Stimulated activated naive CD8-positive, alpha-beta T cell treated with anti-CD3 and anti-CD28 coated beads, Interleukin-15, Interleukin-2, amounts not matched to agents 100 ng/mL and 50 ng/mL, for 24 hours (primary cell): Measurements from ENCODE around the gene PAX2.

ENCODE experiments used
- H3K27ac Mint-ChIP-seq: one replicate; pipeline ENCODE4 v1.8.0; 2021; ENCODE audit warnings: mild to moderate bottlenecking, mixed read lengths
- H3K27me3 Mint-ChIP-seq: one replicate; pipeline ENCODE4 v1.8.0; 2021; ENCODE audit warnings: mixed read lengths
- H3K36me3 Mint-ChIP-seq: one replicate; pipeline ENCODE4 v1.8.0; 2021; ENCODE audit warnings: low read depth, mixed read lengths
- H3K4me1 Mint-ChIP-seq: one replicate; pipeline ENCODE4 v1.8.0; 2021; ENCODE audit warnings: low read depth, mixed read lengths
- H3K4me3 Mint-ChIP-seq: one replicate; pipeline ENCODE4 v1.8.0; 2021; ENCODE audit warnings: mild to moderate bottlenecking, mixed read lengths
- H3K9me3 Mint-ChIP-seq: one replicate; pipeline ENCODE4 v1.8.0; 2021; ENCODE audit warnings: mixed read lengths

The PAX2 gene

GRCh38 chr10:100741378-100742075, 3.9 kb upstream of the PAX2 start:
- peaks cover 89% of the 10 kb centered on the region for H3K27me3 Mint-ChIP-seq
- no peaks in the 10 kb centered on the region for H3K9me3 Mint-ChIP-seq
- peaks cover 33% of the 10 kb centered on the region for H3K4me1 Mint-ChIP-seq
- H3K27ac Mint-ChIP-seq = no peak overlapping the region
- H3K36me3 Mint-ChIP-seq = no peaks in the 10 kb centered on the region
- no peak overlapping the region for H3K4me3 Mint-ChIP-seq

DNA sequence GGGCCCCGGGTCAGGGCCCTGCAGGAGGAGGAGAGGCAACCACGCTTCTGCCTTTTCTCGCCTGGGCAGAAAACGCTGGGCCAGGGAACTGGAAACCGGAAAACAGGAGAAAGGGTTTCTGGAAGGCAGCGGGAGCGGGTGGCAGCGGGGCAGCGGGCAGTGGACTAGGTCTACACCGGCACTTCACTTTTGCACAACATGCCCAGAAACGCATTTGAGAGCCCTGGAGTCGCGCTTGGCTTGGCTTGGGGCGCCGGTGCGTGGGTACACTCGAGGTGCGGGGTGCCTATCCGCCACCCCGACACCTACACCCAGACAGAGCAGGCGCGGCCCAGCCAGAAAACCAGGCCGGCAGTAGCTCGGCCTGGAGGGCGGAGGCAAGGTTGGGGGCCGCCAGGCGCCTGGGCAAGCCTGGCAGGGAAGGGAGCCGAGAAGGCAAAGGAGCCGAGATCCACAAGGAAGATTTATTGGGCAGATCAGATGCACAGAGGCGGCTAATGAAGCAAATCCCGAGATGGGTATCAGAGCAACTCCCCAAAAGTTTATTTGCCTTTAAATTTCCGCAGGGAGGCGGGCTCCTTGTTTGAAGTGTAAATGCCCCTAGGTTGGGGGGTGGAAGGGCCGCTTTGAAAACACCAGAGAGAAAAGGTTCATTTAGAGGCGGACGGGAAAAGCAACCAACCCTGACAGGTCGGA, 3.2 kb upstream of the PAX2 start:
- Mint-ChIP-seq H3K4me3 (no peak overlapping the region), H3K9me3 (no peaks in the 10 kb centered on the region), H3K36me3 (no peaks in the 10 kb centered on the region), H3K27me3 (peaks cover 89% of the 10 kb centered on the region), H3K27ac (no peak overlapping the region), H3K4me1 (peaks cover 38% of the 10 kb centered on the region)

GRCh38 chr10:100742936-100743335, 2.4 kb upstream of the PAX2 start:
- no peak overlapping the region for H3K27ac Mint-ChIP-seq
- no peaks in the 10 kb centered on the region for H3K9me3 Mint-ChIP-seq
- H3K27me3 Mint-ChIP-seq = peaks cover 85% of the 10 kb centered on the region
- no peaks in the 10 kb centered on the region for H3K36me3 Mint-ChIP-seq
- peaks cover 36% of the 10 kb centered on the region for H3K4me1 Mint-ChIP-seq
- H3K4me3 Mint-ChIP-seq = no peak overlapping the region

GRCh38 chr10:100743626-100744135, 1.7 kb upstream of the PAX2 start:
- Mint-ChIP-seq H3K27me3 (peaks cover 81% of the 10 kb centered on the region), H3K9me3 (no peaks in the 10 kb centered on the region), H3K4me3 (no peak overlapping the region), H3K4me1 (peaks cover 31% of the 10 kb centered on the region), H3K36me3 (no peaks in the 10 kb centered on the region), H3K27ac (no peak overlapping the region)

DNA sequence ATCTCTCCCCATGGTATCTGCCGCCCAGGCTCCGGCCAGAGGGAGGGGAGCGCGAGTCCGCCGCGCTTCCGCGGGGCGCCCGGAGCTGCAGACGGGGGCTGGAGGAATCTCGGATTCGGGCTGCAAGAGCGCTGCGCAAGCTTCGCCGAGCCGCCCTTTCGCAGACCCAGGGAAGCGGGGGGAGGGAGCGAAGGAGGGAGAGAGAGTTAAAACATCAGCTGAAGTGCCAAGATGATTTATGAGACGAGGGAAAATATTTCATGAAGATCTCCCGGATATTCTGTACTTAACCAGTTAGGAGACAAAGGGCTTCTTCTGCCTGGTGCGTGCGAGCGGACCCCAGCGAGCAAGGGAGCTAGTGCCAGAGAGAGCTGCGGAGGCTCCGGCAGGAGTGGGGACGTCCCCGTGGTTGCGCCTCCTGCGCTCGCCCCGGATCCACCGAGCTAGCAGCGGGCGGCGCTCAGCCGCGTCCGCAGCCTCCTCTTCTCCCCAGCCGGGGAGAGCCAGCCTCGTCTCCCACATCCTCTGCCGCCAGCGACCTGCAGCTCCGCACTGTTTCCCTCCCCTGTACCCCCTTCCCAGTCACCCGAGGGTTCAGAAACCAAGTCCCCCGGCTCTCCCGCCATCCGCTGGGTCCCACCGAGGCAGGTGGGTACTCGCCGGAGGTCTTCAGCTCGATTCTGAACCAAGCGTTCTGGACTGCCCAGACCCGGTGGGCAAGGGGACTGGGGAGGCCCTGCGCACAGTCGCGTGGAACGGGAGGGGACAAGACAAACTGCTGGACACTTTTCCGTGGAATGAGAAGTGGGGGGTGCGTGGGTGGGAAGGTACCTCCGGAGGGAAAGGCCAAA, 1.0 kb upstream of the PAX2 start:
- H3K27ac Mint-ChIP-seq = no peak overlapping the region
- H3K4me3 Mint-ChIP-seq = peak overlapping the region; percentile 32
- no peaks in the 10 kb centered on the region for H3K9me3 Mint-ChIP-seq
- peaks cover 37% of the 10 kb centered on the region for H3K4me1 Mint-ChIP-seq
- H3K36me3 Mint-ChIP-seq = no peaks in the 10 kb centered on the region
- peaks cover 81% of the 10 kb centered on the region for H3K27me3 Mint-ChIP-seq

- peak overlapping the region; percentile 56 for H3K4me3 Mint-ChIP-seq
- H3K4me1 Mint-ChIP-seq = peaks cover 39% of the 10 kb centered on the region
- H3K27me3 Mint-ChIP-seq = peaks cover 80% of the 10 kb centered on the region
- H3K27ac Mint-ChIP-seq = no peak overlapping the region
- no peaks in the 10 kb centered on the region for H3K9me3 Mint-ChIP-seq
- no peaks in the 10 kb centered on the region for H3K36me3 Mint-ChIP-seq
Observed at GRCh38 chr10:100745882-100746783, 751 bp downstream of the PAX2 start.

- peak overlapping the region; percentile 21 for H3K4me3 Mint-ChIP-seq
- H3K27me3 Mint-ChIP-seq = peaks cover 82% of the 10 kb centered on the region
- no peaks in the 10 kb centered on the region for H3K9me3 Mint-ChIP-seq
- H3K4me1 Mint-ChIP-seq = peaks cover 39% of the 10 kb centered on the region
- H3K27ac Mint-ChIP-seq = no peak overlapping the region
- no peaks in the 10 kb centered on the region for H3K36me3 Mint-ChIP-seq
Observed at GRCh38 chr10:100746784-100747455, 1.5 kb downstream of the PAX2 start.

- Mint-ChIP-seq H3K4me3 (no peak overlapping the region), H3K36me3 (no peaks in the 10 kb centered on the region), H3K27me3 (peaks cover 83% of the 10 kb centered on the region)
Observed at GRCh38 chr10:100747456-100748230, 2.3 kb downstream of the PAX2 start.

DNA sequence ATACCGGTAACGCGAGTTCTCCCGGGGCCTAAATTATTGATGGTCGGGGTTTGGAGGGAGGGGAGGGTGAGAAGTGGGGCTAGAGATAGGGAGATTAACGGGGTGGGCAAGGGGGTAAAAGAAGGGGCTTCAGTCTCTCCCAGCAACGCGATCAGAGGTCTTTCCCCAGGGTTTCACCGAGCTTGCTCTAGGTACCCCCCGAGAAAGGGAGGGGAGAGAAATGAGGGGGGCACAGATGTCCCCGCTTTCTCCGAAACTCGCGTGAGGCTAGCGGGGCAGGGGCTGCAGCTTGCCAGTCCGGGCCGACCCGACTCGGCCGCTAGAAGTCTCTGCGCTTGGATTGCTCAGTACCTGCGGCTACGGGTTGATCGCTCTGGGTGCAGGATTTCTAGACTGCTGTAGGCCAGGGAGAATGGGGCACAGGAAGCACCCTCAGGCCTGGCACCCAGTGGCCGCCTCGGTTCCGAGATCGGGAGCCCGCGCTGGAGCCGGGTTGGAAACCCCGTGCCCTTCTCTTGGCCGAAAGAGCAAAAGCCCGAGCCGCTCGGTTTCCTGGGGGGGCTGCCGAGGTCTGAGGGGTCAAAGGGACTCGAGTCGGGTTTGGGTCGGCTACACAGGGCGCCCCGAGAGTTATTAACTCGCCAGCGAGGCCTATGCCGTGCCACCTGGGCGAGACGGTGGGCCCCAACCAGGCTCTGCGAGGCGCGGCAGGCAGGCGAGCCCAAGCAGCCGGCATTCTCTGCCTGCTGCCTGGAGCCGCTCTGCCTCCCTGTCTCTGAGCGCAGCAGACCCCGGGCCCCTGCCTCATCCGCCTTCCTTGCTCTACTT, 3.1 kb downstream of the PAX2 start:
- Mint-ChIP-seq H3K36me3 (no peaks in the 10 kb centered on the region), H3K4me3 (no peak overlapping the region), H3K27ac (peak overlapping the region; percentile 4), H3K9me3 (no peaks in the 10 kb centered on the region), H3K27me3 (peaks cover 83% of the 10 kb centered on the region), H3K4me1 (peaks cover 37% of the 10 kb centered on the region)

More at GRCh38 chr10:100747456-100748230, 2.3 kb downstream of the PAX2 start:
- Mint-ChIP-seq H3K9me3 (no peaks in the 10 kb centered on the region), H3K4me1 (peaks cover 39% of the 10 kb centered on the region), H3K27ac (no peak overlapping the region)

DNA sequence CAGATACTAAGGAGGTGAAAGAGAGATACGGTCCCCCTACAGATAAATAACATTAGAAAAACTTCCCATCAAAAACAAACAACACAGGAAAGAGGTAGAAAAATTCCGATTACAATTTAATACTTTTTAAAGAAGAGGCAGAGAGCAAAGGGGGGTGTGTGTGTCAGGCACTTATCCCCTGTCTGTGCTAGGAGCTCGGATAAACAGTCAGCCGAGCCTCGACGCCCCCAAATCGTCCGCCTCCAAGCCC, 3.6 kb downstream of the PAX2 start:
- Mint-ChIP-seq H3K9me3 (no peaks in the 10 kb centered on the region), H3K27ac (peak overlapping the region; percentile 4), H3K27me3 (peaks cover 82% of the 10 kb centered on the region), H3K36me3 (no peaks in the 10 kb centered on the region), H3K4me1 (peaks cover 31% of the 10 kb centered on the region), H3K4me3 (no peak overlapping the region)

DNA sequence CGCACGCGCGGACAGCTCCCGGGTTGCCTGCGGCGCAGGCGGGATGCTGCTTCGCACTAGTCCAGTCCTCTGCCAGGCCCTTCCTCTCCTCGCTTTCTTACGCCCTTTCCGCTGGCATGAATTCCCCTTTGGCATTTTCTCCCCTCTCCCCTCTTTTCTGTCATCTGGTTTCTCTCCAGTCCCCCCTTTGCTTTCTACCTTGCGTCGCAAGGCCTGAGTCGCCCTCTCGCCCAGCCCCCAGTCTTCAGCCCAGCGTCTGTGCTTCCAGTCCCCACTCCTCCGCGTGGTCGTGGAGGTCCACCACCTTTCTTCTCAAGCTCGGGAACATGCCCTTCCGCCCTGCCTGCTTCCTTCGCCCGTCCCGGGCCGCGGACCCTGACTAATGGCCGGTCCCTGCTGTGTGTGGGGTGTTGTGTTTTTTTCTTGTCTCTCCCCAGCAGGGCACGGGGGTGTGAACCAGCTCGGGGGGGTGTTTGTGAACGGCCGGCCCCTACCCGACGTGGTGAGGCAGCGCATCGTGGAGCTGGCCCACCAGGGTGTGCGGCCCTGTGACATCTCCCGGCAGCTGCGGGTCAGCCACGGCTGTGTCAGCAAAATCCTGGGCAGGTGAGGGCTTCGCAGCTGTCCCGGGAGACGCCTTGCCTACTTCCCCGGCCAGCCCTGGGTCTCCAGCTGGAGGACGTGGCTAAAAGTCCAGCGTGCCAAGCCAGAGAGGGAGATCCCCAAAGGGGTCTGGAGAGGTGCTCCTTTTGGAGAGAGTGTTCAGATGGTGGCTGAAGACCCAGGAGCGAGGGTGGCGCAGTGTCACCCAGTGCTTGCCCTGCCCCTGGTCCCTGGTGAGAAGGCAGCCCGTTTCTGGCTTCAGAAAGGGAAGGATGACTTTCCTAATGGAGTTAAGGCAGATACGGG, 4.2 kb downstream of the PAX2 start:
- Mint-ChIP-seq H3K27me3 (peaks cover 78% of the 10 kb centered on the region), H3K36me3 (no peaks in the 10 kb centered on the region), H3K4me1 (peaks cover 26% of the 10 kb centered on the region), H3K9me3 (no peaks in the 10 kb centered on the region), H3K4me3 (no peak overlapping the region), H3K27ac (peak overlapping the region; percentile 4)
